Stimulated activated naive CD4-positive, alpha-beta T cell treated with Interleukin-2 at 50 U/mL for 16 hours (primary cell): Measurements from ENCODE around the gene ITCH.
"Not testable (repeated sequence)": the region's sequence is repeated elsewhere in the genome, so short reads cannot be mapped to it uniquely, and the experiment has no call there.

Experiments
- DNase-seq: peaks from one replicate; lab custom pipeline; 2025; lab: John Stamatoyannopoulos, UW

Gene ITCH

GRCh38 chr20:34510575-34510974 lies 147.5 kb downstream of the ITCH start:
- no peak for DNase-seq

GRCh38 chr20:34511891-34512265 lies 148.8 kb downstream of the ITCH start:
- DNase-seq, result no peak

- no peak for DNase-seq
These were observed 149.3 kb downstream of the ITCH start for GRCh38 chr20:34512266-34512954.

- DNase-seq, result no peak
These were observed 149.9 kb downstream of the ITCH start for GRCh38 chr20:34512955-34513419.

- DNase-seq, result not testable (repeated sequence)
These were observed 151.0 kb downstream of the ITCH start for GRCh38 chr20:34514034-34514433.

GRCh38 chr20:34514897-34515483 lies 151.9 kb downstream of the ITCH start:
- no peak for DNase-seq

GRCh38 chr20:34515484-34516246 lies 152.6 kb downstream of the ITCH start:
- peak; percentile 68 for DNase-seq

GRCh38 chr20:34516247-34517113 lies 153.4 kb downstream of the ITCH start, which contains the start of gene DYNLRB1:
Gene DYNLRB1 (plus strand): TSS chr20:34516422. CDS start chr20:34516459, 37 bp downstream.
- DNase-seq, result peak; percentile 93

GRCh38 chr20:34517114-34517505 lies 154.0 kb downstream of the ITCH start:
- no peak for DNase-seq

GRCh38 chr20:34518863-34519262 lies 155.8 kb downstream of the ITCH start:
- DNase-seq, result not testable (repeated sequence)

- DNase-seq, result not testable (repeated sequence)
These were observed 156.8 kb downstream of the ITCH start for GRCh38 chr20:34519841-34520240.

GRCh38 chr20:34522969-34523871 lies 160.1 kb downstream of the ITCH start:
- DNase-seq, result peak; percentile 31

GRCh38 chr20:34524426-34524825 lies 161.4 kb downstream of the ITCH start:
- DNase-seq, result no peak

GRCh38 chr20:34525342-34525708 lies 162.3 kb downstream of the ITCH start:
- no peak for DNase-seq

- DNase-seq, result no peak
These were observed 162.8 kb downstream of the ITCH start for GRCh38 chr20:34525709-34526416.

- no peak for DNase-seq
These were observed 163.4 kb downstream of the ITCH start for GRCh38 chr20:34526466-34526865.

GRCh38 chr20:34527016-34527415 lies 163.9 kb downstream of the ITCH start:
- DNase-seq, result no peak

- DNase-seq, result no peak
These were observed 165.8 kb downstream of the ITCH start for GRCh38 chr20:34528921-34529297.

GRCh38 chr20:34529742-34530141 lies 166.7 kb downstream of the ITCH start:
- no peak for DNase-seq

- no peak for DNase-seq
These were observed 167.3 kb downstream of the ITCH start for GRCh38 chr20:34530342-34530741.
